Measurements from ENCODE around the gene AANAT.

DNA sequence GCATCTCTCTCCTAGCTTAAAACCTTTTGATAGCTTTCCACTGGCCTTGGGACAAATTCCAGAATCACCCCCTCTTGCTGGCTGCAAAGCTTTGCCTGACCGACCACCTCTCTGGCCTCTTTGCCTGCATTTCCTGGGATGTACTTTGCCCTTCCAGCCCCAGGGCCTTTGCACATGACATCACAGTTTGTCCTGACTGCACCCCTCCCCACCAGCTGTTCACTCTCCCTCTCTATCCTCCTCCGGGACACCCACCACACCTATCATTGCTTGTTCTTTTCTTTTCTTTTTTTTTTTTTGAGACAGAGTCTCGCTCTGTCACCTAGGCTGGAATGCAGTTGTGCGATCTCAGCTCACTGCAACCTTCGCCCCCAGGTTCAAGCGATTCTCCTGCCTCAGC, 7.9 kb downstream of the AANAT start:
- no peak for TF ChIP-seq USF1 (IDR thresholded peaks at IDR 0.05)
- TF ChIP-seq RAD21 (IDR thresholded peaks at IDR 0.05; ENCODE audit: low read depth), result no peak
- TF ChIP-seq, protein P1, sequence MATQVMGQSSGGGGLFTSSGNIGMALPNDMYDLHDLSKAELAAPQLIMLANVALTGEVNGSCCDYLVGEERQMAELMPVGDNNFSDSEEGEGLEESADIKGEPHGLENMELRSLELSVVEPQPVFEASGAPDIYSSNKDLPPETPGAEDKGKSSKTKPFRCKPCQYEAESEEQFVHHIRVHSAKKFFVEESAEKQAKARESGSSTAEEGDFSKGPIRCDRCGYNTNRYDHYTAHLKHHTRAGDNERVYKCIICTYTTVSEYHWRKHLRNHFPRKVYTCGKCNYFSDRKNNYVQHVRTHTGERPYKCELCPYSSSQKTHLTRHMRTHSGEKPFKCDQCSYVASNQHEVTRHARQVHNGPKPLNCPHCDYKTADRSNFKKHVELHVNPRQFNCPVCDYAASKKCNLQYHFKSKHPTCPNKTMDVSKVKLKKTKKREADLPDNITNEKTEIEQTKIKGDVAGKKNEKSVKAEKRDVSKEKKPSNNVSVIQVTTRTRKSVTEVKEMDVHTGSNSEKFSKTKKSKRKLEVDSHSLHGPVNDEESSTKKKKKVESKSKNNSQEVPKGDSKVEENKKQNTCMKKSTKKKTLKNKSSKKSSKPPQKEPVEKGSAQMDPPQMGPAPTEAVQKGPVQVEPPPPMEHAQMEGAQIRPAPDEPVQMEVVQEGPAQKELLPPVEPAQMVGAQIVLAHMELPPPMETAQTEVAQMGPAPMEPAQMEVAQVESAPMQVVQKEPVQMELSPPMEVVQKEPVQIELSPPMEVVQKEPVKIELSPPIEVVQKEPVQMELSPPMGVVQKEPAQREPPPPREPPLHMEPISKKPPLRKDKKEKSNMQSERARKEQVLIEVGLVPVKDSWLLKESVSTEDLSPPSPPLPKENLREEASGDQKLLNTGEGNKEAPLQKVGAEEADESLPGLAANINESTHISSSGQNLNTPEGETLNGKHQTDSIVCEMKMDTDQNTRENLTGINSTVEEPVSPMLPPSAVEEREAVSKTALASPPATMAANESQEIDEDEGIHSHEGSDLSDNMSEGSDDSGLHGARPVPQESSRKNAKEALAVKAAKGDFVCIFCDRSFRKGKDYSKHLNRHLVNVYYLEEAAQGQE (IDR thresholded peaks at IDR 0.05; ENCODE audit: low read depth), result no peak
- no peak for TF ChIP-seq TEAD4 (IDR thresholded peaks at IDR 0.05)
- no peak for TF ChIP-seq EGR1 (IDR thresholded peaks at IDR 0.05)
- TF ChIP-seq EP300 (IDR thresholded peaks at IDR 0.05; ENCODE audit: borderline replicate concordance), result no peak
- TF ChIP-seq, protein P2, sequence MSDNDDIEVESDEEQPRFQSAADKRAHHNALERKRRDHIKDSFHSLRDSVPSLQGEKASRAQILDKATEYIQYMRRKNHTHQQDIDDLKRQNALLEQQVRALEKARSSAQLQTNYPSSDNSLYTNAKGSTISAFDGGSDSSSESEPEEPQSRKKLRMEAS (IDR thresholded peaks at IDR 0.05), result no peak
- no peak for TF ChIP-seq CREB1 (IDR thresholded peaks at IDR 0.05; ENCODE audit: low read depth)
- TF ChIP-seq CEBPB (IDR thresholded peaks at IDR 0.05), result no peak
- no peak for TF ChIP-seq YY1 (IDR thresholded peaks at IDR 0.05; ENCODE audit: low read depth)
- TF ChIP-seq NFIC (IDR thresholded peaks at IDR 0.05), result no peak
- TF ChIP-seq TAF1 (IDR thresholded peaks at IDR 0.05; ENCODE audit: low read depth), result no peak
- TF ChIP-seq FOXM1 (IDR thresholded peaks at IDR 0.05; ENCODE audit: borderline replicate concordance, low read depth), result no peak
- TF ChIP-seq ZBTB7A (IDR thresholded peaks at IDR 0.05; ENCODE audit: low read depth), result no peak

Measured in Ishikawa (cell line).